HEK293T (cell line): Measurements from ENCODE around the gene NFKBIA.

Experiments
- CTCF ChIA-PET: fragments of 350-600 bp; formaldehyde crosslinking; extraction: SDS; loops from one replicate; lab custom pipeline; 2021; ENCODE audit warnings: antibody characterized with exemption, inconsistent platforms; lab: Yijun Ruan, JAX
- POLR2A ChIA-PET: fragments of 350-600 bp; formaldehyde crosslinking; extraction: SDS; loops from one replicate; lab custom pipeline; 2020; ENCODE audit warnings: antibody characterized with exemption, inconsistent platforms; lab: Yijun Ruan, JAX
- DNase-seq: peaks from one replicate; pipeline ENCODE4 v3.0.0; 2012; ENCODE audit warnings: mixed read lengths; ENCODE audit errors: extremely low spot score
- ARNT ChIP-seq: fragments of 450-650 bp; IDR thresholded peaks from 2 replicates; pipeline ENCODE4 v1.6.1; 2017; ENCODE audit warnings: mild to moderate bottlenecking
- BHLHE40 ChIP-seq: fragments of 450-650 bp; IDR thresholded peaks from 2 replicates; pipeline ENCODE4 v1.6.1; 2016; ENCODE audit warnings: mild to moderate bottlenecking, moderate library complexity, borderline replicate concordance
- CTBP1 ChIP-seq: fragments of 450-650 bp; IDR thresholded peaks from 2 replicates; pipeline ENCODE4 v1.6.1; 2016; ENCODE audit warnings: borderline replicate concordance
- ELF4 ChIP-seq: fragments of 450-650 bp; IDR thresholded peaks from 2 replicates; pipeline ENCODE4 v1.6.1; 2017; ENCODE audit warnings: antibody characterized with exemption
- FOXA1 ChIP-seq: fragments of 450-650 bp; IDR thresholded peaks from 2 replicates; pipeline ENCODE4 v1.6.1; 2016; ENCODE audit warnings: mild to moderate bottlenecking
- FOXK2 ChIP-seq: fragments of 450-650 bp; IDR thresholded peaks from 2 replicates; pipeline ENCODE4 v1.6.1; 2016; ENCODE audit warnings: mild to moderate bottlenecking
- FOXM1 ChIP-seq: fragments of 450-650 bp; IDR thresholded peaks from 2 replicates; pipeline ENCODE4 v1.6.1; 2017; ENCODE audit warnings: mild to moderate bottlenecking, borderline replicate concordance
- HDGF ChIP-seq: fragments of 450-650 bp; IDR thresholded peaks from 2 replicates; pipeline ENCODE4 v1.6.1; 2017; ENCODE audit warnings: antibody characterized with exemption, borderline replicate concordance
- L3MBTL2 ChIP-seq: fragments of 450-650 bp; conservative IDR thresholded peaks from 2 replicates; pipeline ENCODE4 v1.6.1; 2016; ENCODE audit warnings: mild to moderate bottlenecking
- LEF1 ChIP-seq: fragments of 450-650 bp; IDR thresholded peaks from 2 replicates; pipeline ENCODE4 v1.6.1; 2017; ENCODE audit warnings: mild to moderate bottlenecking, borderline replicate concordance
- NFRKB ChIP-seq: fragments of 450-650 bp; IDR thresholded peaks from 2 replicates; pipeline ENCODE4 v1.6.1; 2016; ENCODE audit warnings: mild to moderate bottlenecking, moderate library complexity
- SP1 ChIP-seq: fragments of 450-650 bp; IDR thresholded peaks from 2 replicates; pipeline ENCODE4 v1.6.1; 2017
- SUZ12 ChIP-seq: fragments of 450-650 bp; IDR thresholded peaks from 2 replicates; pipeline ENCODE4 v1.6.1; 2016; ENCODE audit warnings: mild to moderate bottlenecking
- TARDBP ChIP-seq: fragments of 450-650 bp; IDR thresholded peaks from 2 replicates; pipeline ENCODE4 v1.6.1; 2016
- ZNF384 ChIP-seq: fragments of 450-650 bp; IDR thresholded peaks from 2 replicates; pipeline ENCODE4 v1.6.1; 2016
- TF ChIP-seq, protein P1 (sequence below): fragments of 450-650 bp; IDR thresholded peaks from 2 replicates; pipeline ENCODE4 v1.6.1; 2016

NFKBIA gene

DNA sequence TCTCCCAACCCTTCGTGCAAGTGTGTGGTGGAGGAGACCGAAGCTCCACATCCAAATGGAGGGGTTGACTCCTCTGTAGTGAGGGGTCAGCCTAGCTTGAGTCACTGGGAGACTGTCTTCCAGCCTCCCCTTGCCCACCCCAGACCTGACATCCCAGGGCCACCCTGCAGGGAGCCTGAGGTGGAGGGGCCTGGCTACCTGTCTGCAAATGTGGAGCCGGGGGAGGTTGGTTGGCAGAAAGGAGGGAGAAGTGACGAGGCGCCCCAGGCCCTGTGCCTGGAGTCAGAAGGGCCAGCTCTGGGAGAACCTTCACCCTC is 37.5 kb downstream of the NFKBIA start:
- TF ChIP-seq, protein P1, sequence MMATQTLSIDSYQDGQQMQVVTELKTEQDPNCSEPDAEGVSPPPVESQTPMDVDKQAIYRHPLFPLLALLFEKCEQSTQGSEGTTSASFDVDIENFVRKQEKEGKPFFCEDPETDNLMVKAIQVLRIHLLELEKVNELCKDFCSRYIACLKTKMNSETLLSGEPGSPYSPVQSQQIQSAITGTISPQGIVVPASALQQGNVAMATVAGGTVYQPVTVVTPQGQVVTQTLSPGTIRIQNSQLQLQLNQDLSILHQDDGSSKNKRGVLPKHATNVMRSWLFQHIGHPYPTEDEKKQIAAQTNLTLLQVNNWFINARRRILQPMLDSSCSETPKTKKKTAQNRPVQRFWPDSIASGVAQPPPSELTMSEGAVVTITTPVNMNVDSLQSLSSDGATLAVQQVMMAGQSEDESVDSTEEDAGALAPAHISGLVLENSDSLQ, result no peak
- TF ChIP-seq LEF1, result no peak
- TF ChIP-seq L3MBTL2, result no peak
- no peak for TF ChIP-seq SP1
- TF ChIP-seq ZNF384, result no peak
- no peak for TF ChIP-seq FOXA1
- no peak for TF ChIP-seq FOXK2
- TF ChIP-seq BHLHE40, result no peak
- no peak for TF ChIP-seq FOXM1
- no peak for TF ChIP-seq HDGF
- no peak for TF ChIP-seq ELF4
- TF ChIP-seq CTBP1, result no peak
- TF ChIP-seq NFRKB, result no peak
- TF ChIP-seq TARDBP, result no peak
- TF ChIP-seq ARNT, result no peak
- no peak for TF ChIP-seq SUZ12
- ChIA-PET CTCF (interaction anchor here (1.2 kb wide), 1 partner anchor 37 kb away, joined by 3 read pairs; no protein-coding TSS in a partner anchor), POLR2A (interaction anchor here (3.4 kb wide), 1 partner anchor 37 kb away, joined by 19 read pairs; the partner anchor contains the start of gene NFKBIA)
- DNase-seq, result no peak

DNA sequence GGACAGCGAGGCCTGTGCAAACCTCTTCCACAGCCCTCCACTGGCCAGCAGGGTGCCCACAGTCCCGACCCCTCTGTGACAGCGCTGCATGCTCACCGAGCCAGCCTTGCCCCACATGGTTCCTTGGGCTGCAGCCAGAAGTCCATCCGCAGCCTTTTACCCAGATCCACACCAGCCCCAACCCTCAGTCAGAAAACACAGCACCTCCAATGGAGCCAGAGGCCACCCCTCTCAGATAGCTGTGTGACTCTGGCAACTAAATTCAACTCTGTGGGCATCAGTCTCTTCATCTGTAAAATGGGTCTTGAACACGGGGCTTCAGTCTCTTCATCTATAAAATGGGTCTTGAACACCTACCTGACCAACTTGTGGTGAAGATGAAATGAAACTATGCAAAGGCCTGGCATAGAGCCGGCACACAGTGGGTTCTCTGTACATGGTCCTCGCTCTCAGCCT is 38.0 kb downstream of the NFKBIA start:
- ChIA-PET POLR2A (no interaction called here), CTCF (no interaction called here)
- DNase-seq, result no peak

DNA sequence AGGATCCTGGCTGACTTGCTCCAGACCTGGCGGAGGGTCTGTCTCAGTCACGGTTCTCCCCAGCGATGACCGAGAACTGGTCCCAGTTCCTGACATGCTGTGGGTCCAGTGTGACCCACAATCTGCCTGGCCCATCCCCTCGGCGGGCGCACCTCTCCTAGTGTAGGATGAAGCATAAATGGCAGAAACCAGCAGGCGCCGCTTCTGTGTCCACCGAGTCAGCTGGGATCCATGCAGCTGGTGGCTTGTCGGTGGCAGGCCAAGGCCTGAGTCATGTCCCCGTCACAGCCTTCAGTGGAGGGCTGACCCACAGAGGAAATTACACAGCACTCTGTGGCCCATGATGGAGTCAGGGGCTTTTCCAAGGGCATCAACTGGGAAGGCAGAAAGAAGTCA is 38.5 kb downstream of the NFKBIA start:
- ChIA-PET POLR2A (interaction anchor here (1.6 kb wide), 1 partner anchor 38 kb away, joined by 12 read pairs; the partner anchor contains the start of gene NFKBIA), CTCF (interaction anchor here (1.1 kb wide), 2 partner anchors 9 to 39 kb away, joined by 3 to 4 read pairs; partner anchors contain the start of gene NFKBIA)
- TF ChIP-seq, protein P1, result no peak
- no peak for TF ChIP-seq CTBP1
- TF ChIP-seq LEF1, result no peak
- TF ChIP-seq SP1, result no peak
- no peak for TF ChIP-seq ARNT
- no peak for TF ChIP-seq FOXA1
- no peak for TF ChIP-seq HDGF
- no peak for TF ChIP-seq FOXK2
- no peak for TF ChIP-seq FOXM1
- TF ChIP-seq TARDBP, result no peak
- no peak for TF ChIP-seq ELF4
- TF ChIP-seq NFRKB, result no peak
- TF ChIP-seq ZNF384, result no peak
- no peak for TF ChIP-seq SUZ12
- TF ChIP-seq L3MBTL2, result no peak
- no peak for TF ChIP-seq BHLHE40
- DNase-seq, result no peak

More for the DNA sequence above, 38.0 kb downstream of the NFKBIA start:
- TF ChIP-seq SUZ12 (no peak), NFRKB (no peak), FOXK2 (no peak), BHLHE40 (no peak), ELF4 (no peak), LEF1 (no peak), L3MBTL2 (no peak), TARDBP (no peak), SP1 (no peak), ARNT (no peak), FOXA1 (no peak), CTBP1 (no peak), FOXM1 (no peak), ZNF384 (no peak), HDGF (no peak)
- TF ChIP-seq, protein P1, result no peak

DNA sequence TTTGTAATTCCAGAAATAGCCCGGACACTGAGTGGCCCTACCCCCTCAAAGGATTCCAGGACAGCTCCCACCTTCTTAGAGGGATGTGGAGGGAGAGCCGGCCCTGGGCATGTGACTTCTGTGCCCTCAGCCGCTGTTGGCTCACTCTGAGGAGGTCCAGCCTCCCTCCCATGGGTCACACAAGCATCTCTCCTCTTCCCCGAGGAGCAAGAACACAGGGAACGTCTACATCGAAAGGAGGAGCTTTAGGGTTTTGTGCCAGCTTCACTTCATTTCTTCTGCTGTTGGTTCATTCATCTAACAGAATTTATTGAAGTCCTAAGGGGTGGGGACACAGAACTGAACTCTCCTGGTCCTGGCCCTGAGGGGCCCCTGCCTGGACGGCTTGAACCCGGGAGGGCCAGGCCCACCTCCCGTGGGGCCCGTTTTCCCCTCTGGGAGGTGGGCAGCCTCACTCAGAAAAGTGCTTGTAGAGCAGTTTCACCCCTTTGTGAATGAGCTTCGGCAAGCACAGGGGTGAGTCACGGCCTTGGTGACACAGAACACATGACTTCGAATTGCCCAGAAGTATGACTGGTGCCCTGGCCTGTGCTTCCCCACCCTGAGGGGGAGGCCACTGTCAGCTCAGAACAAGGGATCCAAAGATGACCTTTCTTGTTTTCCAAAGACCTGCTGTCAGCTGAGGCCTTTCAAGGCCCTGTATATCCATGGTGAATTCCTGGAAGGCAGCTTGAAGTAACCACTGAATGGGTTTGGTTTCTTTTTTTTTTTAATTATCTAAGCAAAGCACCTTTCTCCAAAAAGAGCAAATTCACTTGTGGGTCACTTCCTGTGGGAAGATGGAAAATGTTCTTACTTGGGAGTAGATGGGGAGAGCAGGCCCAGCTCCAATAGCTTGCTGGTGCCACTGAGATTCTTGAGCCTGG is 39.2 kb downstream of the NFKBIA start:
- no peak for DNase-seq
- POLR2A ChIA-PET, result interaction anchor here (0.8 to 1.6 kb wide), 4 partner anchors 9 to 73 kb away, joined by 3 to 12 read pairs (median 3); partner anchors contain the start of genes NFKBIA and PSMA6
- TF ChIP-seq L3MBTL2 (no peak), HDGF (no peak), FOXA1 (no peak), NFRKB (no peak), FOXM1 (no peak)
- CTCF ChIA-PET, result interaction anchor here (0.8 to 1.1 kb wide), 3 partner anchors 10 to 40 kb away, joined by 3 to 4 read pairs (median 3); partner anchors contain the start of gene NFKBIA

DNA sequence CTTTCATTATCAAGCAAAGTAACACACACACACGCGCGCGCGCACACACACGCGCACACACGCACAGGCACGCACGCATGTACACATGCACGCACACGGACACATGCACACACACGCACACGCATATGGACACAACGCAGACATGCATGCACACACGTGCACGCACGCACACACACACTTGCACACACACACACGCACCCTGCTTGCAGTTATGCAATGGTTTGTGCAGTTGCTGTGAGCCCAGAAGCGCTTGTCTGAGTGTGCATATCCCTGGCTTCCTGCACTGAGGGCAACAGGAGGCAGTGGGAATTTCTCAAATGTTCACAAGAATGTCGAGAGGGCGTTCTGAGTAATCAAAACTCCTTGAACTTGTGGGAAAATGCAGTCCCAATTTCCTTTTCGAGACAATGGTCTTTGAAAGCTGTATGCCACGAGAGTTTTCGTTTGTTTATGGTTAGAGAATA is 41.6 kb downstream of the NFKBIA start:
- no peak for TF ChIP-seq BHLHE40
- no peak for TF ChIP-seq SP1
- TF ChIP-seq ELF4, result no peak
- no peak for TF ChIP-seq SUZ12
- TF ChIP-seq ARNT, result no peak
- no peak for TF ChIP-seq FOXK2
- no peak for TF ChIP-seq L3MBTL2
- no peak for TF ChIP-seq FOXM1
- no peak for TF ChIP-seq TARDBP
- TF ChIP-seq ZNF384, result no peak
- no peak for TF ChIP-seq HDGF
- TF ChIP-seq NFRKB, result no peak
- TF ChIP-seq LEF1, result no peak
- TF ChIP-seq FOXA1, result no peak
- TF ChIP-seq, protein P1, result no peak
- no peak for TF ChIP-seq CTBP1
- ChIA-PET POLR2A (no interaction called here), CTCF (no interaction called here)
- DNase-seq, result no peak
